Prostate gland (tissue), 2 donors: ENCODE data around the gene CALHM3. TPM values are rescaled to one million over a fixed set of nuclear protein-coding genes. Genes with fewer than 3 reads are reported as not detected.
A peak's percentile ranks its signal among the peaks of the same experiment; 100 is the strongest.

Experiments used
- DNase-seq: peaks from one replicate; pipeline ENCODE4 v3.0.0-alpha.2; 2019; ENCODE audit warnings: low spot score
- H3K27ac ChIP-seq, 2 donors: fragments of 200-600 bp; sonication (generic); 2 replicates each; pipeline ENCODE4 v1.5.1; 2017 to 2019
- H3K27me3 ChIP-seq: fragments of 200-600 bp; sonication (generic); replicated peaks from 2 replicates; pipeline ENCODE4 v1.5.1; 2019; ENCODE audit not compliant: insufficient read depth
- H3K36me3 ChIP-seq, 2 donors: fragments of 200-600 bp; sonication (generic); 1 replicate in 1 of 2; 2 replicates in 1 of 2; pipeline versions ENCODE4 v1.5.1 to v1.8.1; 2017 to 2019
- H3K4me1 ChIP-seq: fragments of 200-600 bp; sonication (generic); replicated peaks from 2 replicates; pipeline ENCODE4 v1.5.1; 2019
- H3K4me3 ChIP-seq, 2 donors: fragments of 200-600 bp; sonication (generic); 2 replicates each; pipeline ENCODE4 v1.5.1; 2017 to 2019
- H3K9me3 ChIP-seq: fragments of 200-600 bp; sonication (generic); 2 replicates; pipeline ENCODE4 v1.5.1; 2017
- POLR2A ChIP-seq: fragments of 450-650 bp; IDR thresholded peaks from one replicate; pipeline ENCODE4 v1.6.1; 2016; ENCODE audit warnings: antibody characterized with exemption, mild to moderate bottlenecking
- POLR2AphosphoS5 ChIP-seq: sonication (generic); formaldehyde crosslinking; IDR thresholded peaks from one replicate; pipeline ENCODE4 v1.6.1; 2017; ENCODE audit warnings: antibody characterized with exemption
- WGBS: methylation state at CpG from one replicate; pipeline ENCODE4 v1.1.5; 2018; 5-methylcytosine and 5-hydroxymethylcytosine counted together
- intact Hi-C: fragments of 100-400 bp; cut with DNase I; formaldehyde crosslinking; loops from one replicate; pipeline ENCODE4 v1.14.2; 2022
- total RNA-seq, 2 donors: library from RNA; depleted of rRNA; stranded (reverse); fragments of >200 nt; gene quantifications; one replicate each; pipeline ENCODE4 v1.1.0, GENCODE V29; 2016
- TF ChIP-seq, protein P1 (sequence below), 4 experiments: fragments of 200-600 bp in 2 of 4; fragments of 450-650 bp in 2 of 4; sonication (generic) in 2 of 4; IDR thresholded peaks; 1 replicate in 3 of 4; 2 replicates in 1 of 4; pipeline ENCODE4 v1.5.1; 2016 to 2019; ENCODE audit warnings: antibody characterized with exemption in 4 of 4, mild to moderate bottlenecking in 2 of 4, moderate library complexity in 2 of 4

CALHM3 gene
- total RNA-seq, 2 donors from 2014 or later: 0.51 TPM; not detected in 1

DNA sequence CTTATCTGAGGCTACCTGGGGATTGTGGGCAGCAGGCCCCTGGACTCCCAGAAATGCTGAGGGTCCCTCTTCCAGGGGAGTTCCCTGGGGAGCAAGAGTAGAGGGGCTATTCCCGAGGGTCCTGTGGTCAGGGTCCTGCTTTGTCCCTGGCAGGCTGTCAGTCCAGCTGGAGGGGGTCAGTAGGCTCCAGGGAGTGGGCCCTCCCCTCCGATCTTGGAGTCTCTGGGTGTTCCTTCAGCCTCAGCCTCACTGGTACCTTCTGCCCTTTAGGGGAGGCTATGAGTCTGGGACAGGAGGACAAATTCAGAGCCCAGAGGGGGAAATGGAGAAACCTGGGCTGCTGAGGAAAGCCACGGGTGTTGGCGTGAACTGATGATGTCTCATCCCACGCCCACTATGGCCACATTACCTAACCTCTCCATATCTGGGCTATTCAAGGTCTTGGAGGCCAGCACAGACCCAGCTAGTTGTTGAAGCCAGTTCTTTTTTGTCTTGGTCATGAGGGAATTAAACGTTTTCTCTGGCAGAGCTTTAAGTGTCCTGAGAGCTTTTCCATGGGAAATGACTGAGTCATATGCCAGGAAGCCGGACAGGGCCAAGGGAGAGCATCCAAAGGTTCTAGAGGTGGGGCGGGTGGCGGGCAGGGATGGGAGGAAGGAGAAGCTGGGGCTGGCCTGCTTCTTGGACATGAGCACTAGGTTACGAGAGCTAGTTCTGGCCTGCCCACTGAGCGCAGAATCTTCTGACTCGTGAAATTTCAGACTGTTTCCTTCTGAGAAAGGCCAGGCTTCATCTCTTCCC is 33.1 kb downstream of the CALHM3 start:
- DNase-seq: no peak
- Histone ChIP-seq H3K9me3 (no peaks in the 10 kb centered on the region), H3K4me1 (no peaks in the 10 kb centered on the region), H3K4me3 (no peak overlapping the region), H3K27ac (peak overlapping the region; percentile 64 to 68), H3K27me3 (no peaks in the 10 kb centered on the region), H3K36me3 (peaks cover 6 to 17% of the 10 kb centered on the region in 2 donors)
- 43% methylated on average over 12 of the region's 12 CpGs for WGBS
- intact Hi-C loops: no loop called here
- TF ChIP-seq POLR2A (no peak), POLR2AphosphoS5 (peak; percentile 47)
- TF ChIP-seq, protein P1, sequence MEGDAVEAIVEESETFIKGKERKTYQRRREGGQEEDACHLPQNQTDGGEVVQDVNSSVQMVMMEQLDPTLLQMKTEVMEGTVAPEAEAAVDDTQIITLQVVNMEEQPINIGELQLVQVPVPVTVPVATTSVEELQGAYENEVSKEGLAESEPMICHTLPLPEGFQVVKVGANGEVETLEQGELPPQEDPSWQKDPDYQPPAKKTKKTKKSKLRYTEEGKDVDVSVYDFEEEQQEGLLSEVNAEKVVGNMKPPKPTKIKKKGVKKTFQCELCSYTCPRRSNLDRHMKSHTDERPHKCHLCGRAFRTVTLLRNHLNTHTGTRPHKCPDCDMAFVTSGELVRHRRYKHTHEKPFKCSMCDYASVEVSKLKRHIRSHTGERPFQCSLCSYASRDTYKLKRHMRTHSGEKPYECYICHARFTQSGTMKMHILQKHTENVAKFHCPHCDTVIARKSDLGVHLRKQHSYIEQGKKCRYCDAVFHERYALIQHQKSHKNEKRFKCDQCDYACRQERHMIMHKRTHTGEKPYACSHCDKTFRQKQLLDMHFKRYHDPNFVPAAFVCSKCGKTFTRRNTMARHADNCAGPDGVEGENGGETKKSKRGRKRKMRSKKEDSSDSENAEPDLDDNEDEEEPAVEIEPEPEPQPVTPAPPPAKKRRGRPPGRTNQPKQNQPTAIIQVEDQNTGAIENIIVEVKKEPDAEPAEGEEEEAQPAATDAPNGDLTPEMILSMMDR (IDR thresholded peaks at IDR 0.05): no peak

DNA sequence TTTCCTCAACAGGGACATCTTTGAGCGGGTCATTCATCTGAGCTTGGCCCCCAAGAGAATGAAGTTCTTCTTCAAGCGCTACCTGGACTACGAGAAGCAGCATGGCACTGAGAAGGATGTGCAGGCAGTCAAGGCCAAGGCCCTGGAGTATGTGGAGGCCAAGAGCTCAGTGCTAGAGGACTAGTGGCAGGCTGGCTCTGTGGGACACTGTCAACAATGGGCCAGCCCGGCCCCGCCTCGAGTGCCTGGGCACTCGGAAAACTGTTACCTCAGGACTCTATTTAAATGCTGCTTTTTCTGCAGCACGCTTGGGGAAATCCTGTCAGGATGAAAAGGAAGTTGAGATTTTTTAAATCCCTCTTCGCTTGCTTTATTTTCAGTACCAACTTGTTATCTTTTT is 33.7 kb downstream of the CALHM3 start:
- no peak for DNase-seq
- 88% methylated on average over 9 of the region's 9 CpGs for WGBS
- intact Hi-C loops: no loop called here
- TF ChIP-seq, protein P1 (IDR thresholded peaks at IDR 0.05): no peak
- TF ChIP-seq POLR2A (no peak), POLR2AphosphoS5 (no peak)
- Histone ChIP-seq H3K4me3 (no peak overlapping the region), H3K36me3 (peaks cover 6 to 17% of the 10 kb centered on the region in 2 donors), H3K27me3 (no peaks in the 10 kb centered on the region), H3K27ac (peak overlapping the region; percentile 64 to 68), H3K4me1 (no peaks in the 10 kb centered on the region), H3K9me3 (no peaks in the 10 kb centered on the region)

DNA sequence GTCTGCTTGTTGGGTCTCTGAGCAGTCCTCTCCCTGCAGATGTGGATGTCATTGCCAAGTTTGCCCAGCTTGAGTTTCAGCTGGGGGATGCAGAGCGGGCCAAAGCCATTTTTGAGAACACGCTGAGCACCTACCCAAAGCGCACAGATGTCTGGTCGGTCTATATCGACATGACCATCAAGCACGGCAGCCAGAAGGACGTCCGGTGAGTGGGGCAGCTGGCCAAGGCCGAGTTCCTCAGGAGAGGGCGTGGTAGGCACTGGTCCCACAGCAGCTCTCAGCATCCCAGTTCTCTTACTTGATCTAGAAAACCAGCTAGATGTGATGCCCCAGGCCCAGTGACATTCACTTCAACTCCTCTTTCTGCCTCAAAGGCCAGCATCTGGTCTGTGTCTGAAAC is 34.6 kb downstream of the CALHM3 start:
- intact Hi-C loops: no loop called here
- Histone ChIP-seq H3K4me3 (no peak overlapping the region), H3K4me1 (no peaks in the 10 kb centered on the region), H3K27me3 (no peaks in the 10 kb centered on the region), H3K36me3 (peaks cover 6 to 17% of the 10 kb centered on the region in 2 donors), H3K9me3 (no peaks in the 10 kb centered on the region), H3K27ac (peak overlapping the region in 1 of 2 donors; percentile 68)
- no peak for DNase-seq
- TF ChIP-seq POLR2A (no peak), POLR2AphosphoS5 (no peak)
- TF ChIP-seq, protein P1 (IDR thresholded peaks at IDR 0.05): no peak
- 80% methylated on average over 10 of the region's 10 CpGs for WGBS

DNA sequence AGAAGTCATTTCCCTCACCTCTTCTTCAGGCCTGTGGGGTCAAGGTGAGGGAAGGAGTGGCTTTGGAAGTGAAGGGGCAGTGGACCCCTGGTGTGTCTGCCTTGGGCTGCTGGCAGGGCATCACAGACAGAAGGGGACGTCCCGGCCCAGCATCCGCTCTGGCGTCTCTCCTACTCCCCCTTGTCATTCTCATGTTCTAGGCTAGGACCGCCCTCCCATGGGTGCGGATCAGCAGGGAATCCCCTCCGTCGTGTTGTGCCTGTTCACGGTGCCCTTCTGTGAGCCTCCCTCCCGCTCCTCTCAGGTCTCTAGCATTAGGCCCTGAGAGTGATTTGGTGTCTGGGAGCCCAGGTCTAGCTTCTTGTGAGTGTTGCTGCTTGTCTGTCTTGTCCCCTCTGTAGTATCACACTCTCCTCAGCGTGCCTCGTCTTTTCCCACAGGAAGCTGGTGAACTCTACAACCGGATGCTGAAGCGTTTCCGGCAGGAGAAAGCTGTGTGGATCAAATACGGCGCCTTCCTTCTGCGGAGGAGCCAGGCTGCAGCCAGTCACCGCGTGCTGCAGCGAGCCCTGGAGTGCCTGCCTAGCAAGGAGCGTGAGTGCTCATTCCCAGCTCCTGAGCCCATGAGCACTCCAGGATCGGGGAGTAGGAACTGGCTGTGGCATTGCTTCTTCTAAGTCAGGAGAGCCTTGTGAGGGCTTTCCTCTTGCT is 35.4 kb downstream of the CALHM3 start:
- Histone ChIP-seq H3K4me1 (no peaks in the 10 kb centered on the region), H3K27me3 (no peaks in the 10 kb centered on the region), H3K36me3 (peaks cover 6 to 20% of the 10 kb centered on the region in 2 donors), H3K9me3 (no peaks in the 10 kb centered on the region), H3K27ac (no peak overlapping the region), H3K4me3 (no peak overlapping the region)
- DNase-seq: no peak
- intact Hi-C loops: no loop called here
- 78% methylated on average over 23 of the region's 23 CpGs for WGBS
- TF ChIP-seq POLR2A: no peak
- TF ChIP-seq, protein P1 (IDR thresholded peaks at IDR 0.05): no peak
- no peak for TF ChIP-seq POLR2AphosphoS5
